Cerebellar nuclear complex (tissue), 1 donor: ENCODE measurements around the gene GNA14.
"Not testable (repeated sequence)": the region's sequence is repeated elsewhere in the genome, so short reads cannot be mapped to it uniquely, and the experiment has no call there.

ENCODE experiments used
- DNase-seq, 2 experiments: peaks; one replicate each; lab custom pipeline; 2025; lab: John Stamatoyannopoulos, UW

GNA14 gene

GRCh38 chr9:77449240-77450084, 198.7 kb downstream of the GNA14 start:
- DNase-seq = no peak

DNA sequence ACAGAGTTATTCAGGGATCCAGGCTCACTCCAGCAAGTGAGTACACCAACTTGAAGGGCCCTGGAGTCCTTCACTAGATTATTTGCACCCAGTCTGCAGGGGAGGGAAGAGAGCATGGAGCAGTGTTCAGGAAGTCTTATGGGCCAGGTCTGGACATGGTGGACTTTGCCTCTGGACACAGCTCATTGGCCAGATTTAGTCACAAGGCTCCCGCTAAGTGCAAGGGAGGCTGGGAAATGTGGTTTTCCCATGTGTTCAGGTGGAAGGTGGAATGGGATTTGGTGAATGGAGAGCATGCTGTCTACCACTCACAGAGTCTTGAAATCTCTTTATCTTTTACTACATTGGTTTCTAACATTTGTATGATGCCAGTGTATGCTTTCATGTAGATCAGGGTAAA, 200.5 kb downstream of the GNA14 start:
- no peak for DNase-seq

DNA sequence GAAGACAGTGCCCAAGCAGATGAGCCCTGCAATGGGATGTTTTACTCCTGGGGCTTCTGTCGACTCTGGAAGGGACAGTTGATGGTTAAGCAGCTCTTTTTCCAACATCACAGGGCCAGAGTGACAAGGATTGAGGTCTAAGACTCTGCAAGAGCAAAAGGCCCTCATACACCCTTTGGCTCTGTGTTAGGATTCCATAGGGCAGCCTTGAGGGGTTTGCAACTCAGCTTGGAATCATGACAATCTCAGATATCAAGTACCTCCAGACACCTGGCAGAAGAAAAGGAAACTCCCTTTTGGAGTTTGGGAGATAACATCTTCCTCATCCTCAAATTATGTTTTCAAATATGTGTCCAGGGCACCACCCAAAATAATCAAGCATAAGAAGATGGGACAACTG, 205.7 kb downstream of the GNA14 start:
- no peak for DNase-seq

GRCh38 chr9:77441124-77441523, 207.0 kb downstream of the GNA14 start:
- DNase-seq = not testable (repeated sequence)

GRCh38 chr9:77440057-77440456, 208.1 kb downstream of the GNA14 start:
- DNase-seq = peak in 1 of 2 experiments; percentile 16

- DNase-seq = no peak
These were observed 209.5 kb downstream of the GNA14 start for GRCh38 chr9:77438653-77439052.

GRCh38 chr9:77435688-77436087, 212.4 kb downstream of the GNA14 start:
- DNase-seq = no peak

DNA sequence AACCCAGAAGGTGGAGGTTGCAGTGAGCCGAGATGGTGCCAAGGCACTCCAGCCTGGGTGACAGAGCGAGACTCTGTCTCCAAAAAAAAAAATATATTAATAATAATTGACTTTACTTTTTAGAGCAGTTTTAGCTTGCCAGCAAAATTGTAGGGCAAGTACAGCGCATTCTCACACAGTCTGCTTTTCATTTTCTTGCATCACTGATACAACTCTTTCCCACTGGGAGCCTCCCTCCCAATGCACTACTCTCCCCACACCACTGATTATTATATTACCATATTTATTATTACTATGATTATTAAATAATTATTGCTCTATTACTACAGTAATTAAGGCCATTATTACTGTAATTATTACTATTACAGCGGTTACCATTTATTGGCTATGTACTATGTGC, 212.8 kb downstream of the GNA14 start:
- no peak for DNase-seq

- no peak for DNase-seq
These were observed 214.3 kb downstream of the GNA14 start for GRCh38 chr9:77433675-77434445.

DNA sequence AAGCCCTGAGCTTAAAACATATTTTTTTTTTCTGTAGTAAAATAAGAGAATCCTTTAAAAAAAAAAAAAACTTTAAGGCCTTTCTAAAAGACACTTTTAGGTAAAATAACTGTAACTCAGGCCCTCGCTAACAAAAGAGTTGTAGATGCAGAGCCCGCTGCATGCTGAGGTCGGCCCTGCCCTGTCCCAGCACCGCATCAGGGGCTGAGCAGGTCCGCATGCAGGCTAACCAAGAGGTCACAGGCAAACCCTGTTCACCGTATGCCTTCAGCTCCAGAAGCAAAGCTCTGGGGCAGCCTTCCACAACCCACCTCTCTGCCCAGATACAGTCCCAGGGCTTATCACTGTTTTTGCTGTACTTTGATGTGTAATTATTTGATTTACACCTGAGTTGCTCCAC, 216.1 kb downstream of the GNA14 start:
- DNase-seq = no peak

DNA sequence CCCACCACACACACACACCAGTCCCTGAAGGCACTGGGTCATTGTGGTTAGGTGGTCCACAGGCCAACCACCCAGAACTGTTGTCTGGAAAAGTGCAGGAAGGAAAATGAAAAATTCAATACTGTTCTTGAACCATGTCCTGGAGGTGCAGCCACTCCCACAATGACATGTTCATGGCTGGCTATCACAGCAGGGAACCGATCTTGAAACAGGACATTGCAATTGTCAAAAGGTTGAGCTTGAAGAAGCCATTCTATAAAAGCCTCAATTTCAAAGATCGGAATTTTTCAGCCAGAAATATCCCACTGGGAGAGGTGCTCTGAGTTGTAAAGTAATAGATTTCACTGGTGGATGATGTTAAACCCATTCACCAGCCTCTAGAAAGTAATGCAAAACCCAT, 218.2 kb downstream of the GNA14 start:
- no peak for DNase-seq

DNA sequence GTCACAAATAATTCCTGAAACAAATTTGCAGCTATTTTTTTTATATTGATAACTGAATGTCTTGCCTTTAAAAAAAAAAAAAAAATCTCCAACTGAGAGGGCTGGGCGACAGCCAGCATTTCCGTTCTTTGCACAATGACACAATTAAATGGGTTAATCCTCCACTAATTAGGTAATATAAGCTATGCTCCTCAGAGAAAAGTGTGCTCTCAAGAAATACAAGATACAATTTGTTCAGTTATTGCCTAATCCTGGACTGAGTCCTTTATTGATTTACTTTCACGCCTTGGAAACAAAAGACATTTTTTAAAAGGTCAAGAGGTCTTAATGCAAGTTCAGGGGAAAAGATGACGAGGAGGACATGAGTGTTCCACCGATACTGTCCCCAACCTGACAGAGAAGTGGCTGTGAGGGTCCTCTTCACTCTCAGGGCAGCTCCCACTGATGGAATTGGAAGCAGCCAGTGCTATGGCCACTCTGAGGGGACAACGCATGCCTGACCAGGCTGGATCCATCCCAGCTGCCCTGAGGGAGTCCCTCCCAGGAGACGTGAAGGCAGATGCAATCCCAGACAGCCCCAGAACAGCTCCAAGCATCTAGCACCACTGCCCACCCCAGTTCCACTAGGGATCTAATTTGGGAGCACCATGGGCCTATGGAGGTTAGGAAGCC, 220.7 kb downstream of the GNA14 start:
- DNase-seq = no peak

DNA sequence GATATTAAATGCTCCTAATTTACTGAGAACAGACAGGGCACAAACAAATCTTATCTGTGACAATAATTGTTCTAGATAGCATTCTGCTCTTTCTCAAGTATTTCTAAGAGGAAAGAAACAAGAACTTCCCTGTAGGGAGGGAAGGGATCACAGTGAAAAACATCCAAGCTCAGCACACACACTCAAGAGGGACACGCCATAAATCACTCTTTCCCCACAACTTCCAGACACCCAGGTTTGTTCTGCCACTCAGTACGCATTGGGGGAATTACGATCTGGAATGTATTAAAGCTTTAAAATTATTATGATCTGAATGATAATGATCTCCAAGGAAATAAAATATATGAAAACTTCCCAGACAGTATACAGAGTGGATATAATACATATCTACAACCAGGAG, 221.4 kb downstream of the GNA14 start:
- no peak for DNase-seq

DNA sequence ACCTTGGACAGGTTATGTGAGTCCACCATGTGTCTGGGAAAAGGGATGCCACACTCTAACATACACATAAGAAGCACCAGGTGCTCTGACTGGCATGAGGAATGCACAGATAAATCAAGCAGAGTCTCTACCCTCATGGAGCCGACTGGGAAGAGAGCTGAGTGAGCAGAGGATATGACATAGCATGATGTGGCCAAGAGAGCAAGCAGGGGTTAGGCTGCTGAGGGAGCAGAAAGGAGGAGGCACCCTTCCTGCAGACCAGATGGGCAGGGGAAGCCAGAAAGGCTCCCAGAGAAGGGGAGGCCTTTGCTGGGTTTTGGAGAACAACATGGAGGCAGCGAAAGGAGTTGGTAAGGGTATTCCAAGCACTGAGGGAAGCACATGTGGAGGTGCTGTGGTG, 223.1 kb downstream of the GNA14 start:
- no peak for DNase-seq

DNA sequence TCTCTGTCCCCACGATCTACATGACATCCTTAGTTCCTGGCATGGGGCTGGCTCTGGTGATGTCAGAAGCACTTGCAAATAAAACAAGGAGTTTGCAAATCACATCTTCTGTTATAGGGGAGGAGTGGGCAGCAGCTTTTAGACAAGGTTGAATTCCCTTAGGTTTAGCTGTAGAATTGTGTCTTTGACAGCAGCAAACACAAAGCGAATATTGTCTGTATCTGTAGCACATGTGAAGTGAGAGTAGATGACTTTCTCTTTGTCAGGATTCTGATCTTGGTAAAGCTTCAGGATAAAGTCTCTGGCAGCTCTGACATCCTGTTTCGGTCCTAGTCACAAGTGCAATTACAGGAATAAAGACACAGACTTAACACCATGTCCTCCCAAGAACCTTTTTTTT, 224.3 kb downstream of the GNA14 start:
- no peak for DNase-seq

- no peak for DNase-seq
These were observed 225.2 kb downstream of the GNA14 start for GRCh38 chr9:77422969-77423368.

DNA sequence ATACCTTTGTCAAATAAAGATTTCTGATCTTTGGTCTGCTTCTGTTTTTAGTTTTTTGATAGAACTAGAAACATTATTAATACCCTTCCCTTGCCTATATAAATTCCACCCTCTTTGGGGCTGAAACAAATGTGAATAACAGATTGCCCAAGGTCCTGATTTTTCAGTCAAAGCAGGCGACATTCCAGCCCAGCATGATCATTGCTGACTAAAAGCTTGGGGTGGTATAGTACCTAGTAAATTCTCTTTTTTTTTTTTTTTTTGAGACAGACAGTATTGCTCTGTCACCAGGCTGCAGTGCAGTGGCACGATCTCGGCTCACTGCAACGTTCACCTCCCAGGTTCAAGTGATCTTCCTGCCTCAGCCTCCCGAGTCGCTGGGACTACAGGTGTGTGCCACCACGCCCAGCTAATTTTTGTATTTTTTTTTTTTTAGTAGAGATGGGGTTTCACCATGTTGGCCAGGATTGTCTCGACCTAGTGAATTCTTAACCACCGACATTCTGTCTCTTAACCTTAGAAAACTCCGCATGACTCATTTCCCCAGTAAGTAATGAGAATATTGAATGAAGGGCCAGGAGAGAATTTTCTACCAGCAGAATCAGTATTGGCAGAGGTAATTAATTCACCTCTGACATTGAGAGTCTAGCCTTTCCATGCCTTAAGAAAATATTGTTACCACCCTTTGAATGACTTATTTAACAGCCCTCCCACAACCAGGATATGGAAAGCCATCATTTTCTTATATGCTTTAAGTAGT, 226.4 kb downstream of the GNA14 start:
- no peak for DNase-seq

DNA sequence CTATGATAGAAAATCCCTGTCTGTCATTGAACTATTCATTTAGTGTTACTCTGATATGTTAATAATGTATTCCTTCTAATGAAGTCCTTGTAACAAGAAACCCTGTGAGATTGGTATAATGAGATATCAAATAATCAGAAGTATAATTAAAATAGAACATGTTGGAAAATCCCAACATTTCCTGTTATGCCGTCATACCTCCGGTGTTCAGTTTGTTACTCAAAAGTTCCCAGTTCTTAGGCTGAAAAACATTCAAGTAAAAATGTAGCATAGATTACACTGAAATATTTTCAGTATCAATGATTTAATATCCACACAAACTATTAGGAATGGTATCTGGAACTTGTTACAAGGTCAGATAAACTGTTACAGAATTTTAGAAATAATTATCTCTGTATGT, 227.5 kb downstream of the GNA14 start:
- DNase-seq = no peak

- no peak for DNase-seq
These were observed 229.9 kb downstream of the GNA14 start for GRCh38 chr9:77418226-77418625.

GRCh38 chr9:77417566-77417965, 230.6 kb downstream of the GNA14 start:
- no peak for DNase-seq

- not testable (repeated sequence) for DNase-seq
These were observed 239.6 kb downstream of the GNA14 start for GRCh38 chr9:77408521-77408920.

GRCh38 chr9:77403239-77403638, 244.9 kb downstream of the GNA14 start:
- DNase-seq = no peak
